HG02852 (cell line): ENCODE data around the gene RAB31.

Source experiments
- ATAC-seq: cut with Tn5 transposase; IDR thresholded peaks from one replicate; pipeline ENCODE4 v1.9.1; 2021; ENCODE audit warnings: mild to moderate bottlenecking, moderate library complexity; ENCODE audit not compliant: unreplicated experiment

The RAB31 gene

DNA sequence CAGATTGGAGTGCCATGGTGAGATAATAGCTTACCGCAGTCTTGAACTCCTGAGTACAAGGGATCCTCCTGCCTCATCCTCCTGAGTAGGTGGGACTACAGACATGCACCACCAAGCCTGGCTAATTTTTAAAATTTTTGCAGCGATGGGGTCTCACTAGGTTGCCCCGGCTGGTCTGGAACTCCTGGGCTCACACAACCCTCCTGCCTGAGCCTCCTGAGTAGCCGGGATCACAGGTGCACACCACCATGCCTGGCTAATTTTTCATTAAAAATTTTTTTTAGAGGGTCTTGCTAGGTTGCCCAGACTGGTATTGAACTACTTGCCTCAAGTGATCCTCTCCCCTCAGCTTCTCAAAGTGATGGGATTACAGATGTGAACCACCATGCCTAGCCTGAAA lies 27.8 kb downstream of the RAB31 start:
- ATAC-seq = no peak

DNA sequence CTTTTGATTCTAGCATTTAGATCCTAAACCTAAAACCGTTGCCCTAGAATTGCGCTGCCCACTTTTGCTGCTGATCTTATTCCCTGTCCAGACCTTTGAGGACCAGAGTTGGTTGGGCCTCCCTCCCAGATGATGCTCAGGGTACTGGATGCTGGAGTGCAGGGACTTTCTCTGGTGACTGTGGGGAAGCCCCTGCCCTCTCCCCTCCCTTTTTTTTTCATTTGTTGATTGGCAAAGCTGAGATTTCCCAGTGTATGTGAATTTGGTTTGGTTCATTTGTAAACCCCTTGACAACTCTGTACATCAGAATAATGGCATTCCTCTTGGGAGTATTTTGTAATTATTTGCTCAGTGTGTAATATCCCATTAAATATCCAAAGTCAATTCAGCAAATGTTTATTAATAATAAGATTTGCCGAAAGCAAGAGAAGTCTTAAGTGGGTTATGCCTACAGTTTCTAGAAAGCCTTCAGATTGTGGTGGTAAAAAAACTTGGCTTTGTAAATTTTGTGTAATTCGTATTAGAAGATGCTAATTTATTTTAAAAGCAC lies 28.3 kb downstream of the RAB31 start:
- ATAC-seq = no peak

DNA sequence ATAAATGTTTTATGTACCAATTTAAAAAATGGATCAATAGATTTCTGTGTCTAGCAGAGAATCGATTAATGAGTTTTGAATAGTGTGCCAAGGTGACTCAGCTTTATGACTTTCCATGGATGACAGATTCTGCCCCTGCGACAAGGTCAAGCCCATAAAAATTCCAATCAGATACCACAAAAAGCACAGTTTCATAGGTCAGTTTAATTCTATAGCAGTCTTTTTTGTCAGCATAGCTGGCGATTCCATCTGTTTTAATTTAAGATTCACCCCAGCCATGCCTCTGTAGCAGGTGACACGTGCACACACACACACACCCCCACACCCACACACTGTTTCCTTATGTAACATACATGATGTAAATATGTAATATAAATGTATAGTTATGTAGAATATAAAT lies 28.9 kb downstream of the RAB31 start:
- ATAC-seq = no peak

DNA sequence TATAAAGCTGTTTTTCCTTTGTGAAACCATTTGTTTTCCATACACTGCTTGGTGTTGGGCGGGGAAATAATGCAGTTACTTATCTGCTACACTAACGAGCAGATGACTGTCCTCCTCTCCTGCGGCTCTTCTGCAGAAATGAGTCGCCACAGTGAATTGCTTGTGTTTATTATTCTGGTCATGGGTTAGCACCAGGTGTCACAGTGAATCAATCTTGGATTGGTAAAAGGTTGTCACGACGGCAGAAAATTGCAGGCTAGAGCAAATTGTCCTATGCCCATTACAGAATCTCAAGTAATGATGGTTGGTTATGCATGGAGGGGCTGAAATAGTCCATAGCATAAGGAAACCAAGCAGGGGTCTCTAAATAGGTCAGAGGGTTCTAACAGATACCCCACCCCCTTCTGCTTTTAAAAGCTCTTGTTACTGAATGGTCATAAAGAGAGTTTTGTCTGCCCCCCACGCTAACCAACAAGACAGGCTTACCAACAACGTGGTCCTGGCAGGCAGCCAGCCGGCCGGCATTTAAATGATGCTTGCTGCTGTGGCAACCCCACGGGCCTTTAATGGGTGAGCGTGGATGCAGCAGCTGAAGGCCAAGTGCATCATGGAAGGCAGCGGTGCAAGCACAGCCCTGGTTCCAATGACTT lies 29.5 kb downstream of the RAB31 start:
- no peak for ATAC-seq

DNA sequence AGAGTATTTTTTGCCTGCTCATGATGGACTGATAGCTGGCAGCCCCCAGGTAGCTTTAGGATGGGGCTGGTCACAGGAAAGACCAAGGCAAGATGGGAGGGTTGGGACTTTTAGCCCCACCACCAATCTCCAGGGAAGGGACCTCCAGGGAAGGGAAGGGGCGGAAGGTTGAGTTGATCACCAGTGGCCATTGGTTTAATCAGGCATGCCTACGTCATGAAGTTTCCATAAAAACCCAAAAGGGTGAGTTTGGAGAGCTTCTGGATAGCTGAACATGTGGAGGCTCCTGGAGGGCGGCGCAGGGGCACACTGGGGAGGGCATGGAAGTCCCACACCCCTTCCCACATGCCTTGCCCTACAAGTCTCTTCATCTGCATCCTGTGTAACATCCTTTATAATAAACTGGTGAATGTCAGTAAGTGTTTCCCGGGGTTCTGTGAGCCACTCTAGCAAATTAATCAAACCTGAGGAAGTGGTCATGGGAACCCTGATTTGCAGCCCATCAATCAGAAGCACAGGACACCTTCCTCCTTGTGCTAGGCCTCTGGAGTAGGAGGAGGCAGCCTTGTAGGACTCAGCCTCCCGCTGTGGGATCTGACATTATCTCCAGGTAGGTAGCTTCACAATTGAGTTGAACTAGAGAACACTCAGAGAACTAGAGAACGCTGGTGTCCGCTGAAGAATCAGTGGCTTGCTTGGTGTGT lies 30.3 kb downstream of the RAB31 start:
- no peak for ATAC-seq

DNA sequence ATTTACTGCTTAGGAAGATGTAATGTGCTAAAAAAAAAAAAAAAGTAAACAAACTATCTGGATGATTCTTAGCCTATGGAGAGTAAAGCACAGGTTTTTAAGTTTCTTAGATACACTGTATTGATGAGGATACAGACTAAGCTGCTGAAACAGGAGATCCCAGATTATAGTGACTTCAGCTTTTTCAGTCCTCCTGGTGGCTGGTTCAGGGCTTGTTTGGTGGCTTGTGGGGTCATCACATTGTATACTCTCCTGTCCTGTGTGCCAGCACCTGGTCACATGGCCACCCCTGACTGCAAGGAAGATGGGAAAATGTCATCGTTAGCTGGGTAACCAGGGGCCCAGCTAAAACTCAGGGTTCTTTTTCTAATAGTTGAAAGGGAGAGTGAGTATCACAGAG lies 31.4 kb downstream of the RAB31 start:
- no peak for ATAC-seq

DNA sequence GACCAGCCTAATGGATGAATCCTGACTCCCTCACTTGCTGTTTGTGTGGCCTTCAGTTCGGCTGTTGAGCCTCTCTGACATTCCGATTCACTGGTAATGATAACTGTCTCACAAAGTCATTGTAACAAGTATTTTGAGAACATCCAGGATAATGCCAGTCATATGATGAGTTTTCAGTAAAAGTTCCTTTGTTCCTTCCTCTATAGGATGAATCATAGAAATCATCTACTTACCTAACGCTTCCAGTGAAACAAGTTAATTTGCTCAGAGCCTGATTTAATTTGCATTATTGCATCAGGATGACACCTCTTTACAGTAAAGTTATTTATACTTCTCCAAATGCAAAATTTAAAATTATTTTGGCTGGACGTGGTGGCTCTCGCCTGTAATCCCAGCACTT lies 32.0 kb downstream of the RAB31 start:
- no peak for ATAC-seq

DNA sequence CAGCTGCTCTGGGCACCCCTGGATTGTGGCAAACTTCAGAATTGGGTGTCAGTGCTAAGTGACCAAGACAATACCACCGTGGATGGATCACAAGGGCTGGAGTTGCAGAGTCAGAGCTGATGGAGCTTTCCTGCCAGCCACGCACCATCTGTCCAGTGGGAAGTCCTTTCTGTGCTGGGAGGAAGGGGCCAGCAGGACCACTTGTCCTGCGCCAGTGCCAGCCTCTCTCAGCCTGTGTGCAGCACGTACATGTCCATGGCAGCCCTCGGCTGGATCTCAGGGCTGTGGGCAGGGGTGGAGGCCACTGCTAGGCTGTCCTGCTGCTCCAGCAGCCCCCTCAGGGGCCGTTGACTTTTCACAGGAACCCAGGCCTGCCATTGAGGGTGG lies 33.3 kb downstream of the RAB31 start:
- ATAC-seq = no peak

GRCh38 chr18:9741793-9742523 lies 33.9 kb downstream of the RAB31 start:
- ATAC-seq = no peak

GRCh38 chr18:9742524-9743131 lies 34.5 kb downstream of the RAB31 start:
- no peak for ATAC-seq

- no peak for ATAC-seq
Observed at GRCh38 chr18:9743200-9744016, 35.3 kb downstream of the RAB31 start.

- no peak for ATAC-seq
Observed at GRCh38 chr18:9746958-9747357, 38.9 kb downstream of the RAB31 start.

GRCh38 chr18:9749611-9750010 lies 41.5 kb downstream of the RAB31 start:
- ATAC-seq = no peak

DNA sequence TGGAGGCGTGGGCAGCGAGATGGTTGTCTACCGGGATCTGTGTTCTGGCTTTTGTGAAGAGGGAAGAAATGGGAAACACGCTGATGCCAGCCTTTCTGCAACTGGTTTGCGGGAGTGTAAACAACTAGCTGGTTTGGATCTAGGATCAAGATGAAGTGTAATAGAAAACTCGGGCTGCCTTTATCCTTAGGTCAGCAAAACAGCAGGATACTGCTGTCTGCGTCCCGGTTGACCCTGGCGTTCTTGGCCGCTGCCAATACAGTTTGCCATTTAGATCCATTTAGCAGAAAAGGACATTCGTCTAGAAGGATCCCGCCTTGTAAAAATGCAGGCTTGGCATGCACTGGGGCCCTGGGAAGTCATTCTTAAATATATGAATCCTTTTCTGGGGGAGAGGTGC lies 42.0 kb downstream of the RAB31 start:
- ATAC-seq = no peak

- ATAC-seq = no peak
Observed at GRCh38 chr18:9750606-9751304, 42.7 kb downstream of the RAB31 start.

- no peak for ATAC-seq
Observed at GRCh38 chr18:9751371-9752031, 43.4 kb downstream of the RAB31 start.

DNA sequence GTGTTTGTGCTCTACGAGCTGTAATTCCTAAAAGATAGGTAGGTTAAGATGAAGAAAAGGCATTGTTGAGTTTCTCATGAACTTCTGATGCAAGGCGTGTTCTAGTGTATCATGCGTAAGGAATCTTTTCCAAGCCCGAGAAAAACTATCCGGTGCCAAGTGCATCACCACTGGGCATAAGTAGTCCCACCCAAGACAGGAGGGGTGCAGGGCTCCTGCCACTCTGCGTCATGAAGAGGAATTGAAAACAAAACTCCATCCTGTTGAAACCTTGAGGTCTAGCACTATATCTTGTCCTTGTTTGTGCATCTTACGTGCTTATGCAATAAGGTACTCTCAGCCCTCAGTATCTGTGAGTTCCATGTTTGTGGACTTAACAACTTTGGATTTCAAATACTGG lies 45.7 kb downstream of the RAB31 start:
- ATAC-seq = no peak

- ATAC-seq = no peak
Observed at GRCh38 chr18:9755110-9755509, 47.0 kb downstream of the RAB31 start.

GRCh38 chr18:9755615-9756014 lies 47.5 kb downstream of the RAB31 start:
- no peak for ATAC-seq
